Measurements from ENCODE around the gene TPRX1. TPM values are rescaled to one million over a fixed set of nuclear protein-coding genes. Genes with fewer than 3 reads are reported as not detected.
A peak's percentile ranks its signal among the peaks of the same experiment; 100 is the strongest.
"Not testable (repeated sequence)": the region's sequence is repeated elsewhere in the genome, so short reads cannot be mapped to it uniquely, and the experiment has no call there.

Gene TPRX1
- total RNA-seq, 1 experiment from 2014 or later: not detected

GRCh38 chr19:47767349-47767748 is 37.0 kb downstream of the TPRX1 start:
- no peak for DNase-seq (ENCODE audit: low read depth)

- no peak for DNase-seq (ENCODE audit: low read depth)
Observed at GRCh38 chr19:47766670-47767069, 37.7 kb downstream of the TPRX1 start.

GRCh38 chr19:47766359-47766620 is 38.1 kb downstream of the TPRX1 start:
- no peak for DNase-seq (ENCODE audit: low read depth)

GRCh38 chr19:47765523-47766358 is 38.6 kb downstream of the TPRX1 start:
- DNase-seq (ENCODE audit: low read depth): peak; percentile 36

- not testable (repeated sequence) for DNase-seq (ENCODE audit: low read depth)
Observed at GRCh38 chr19:47764705-47765104, 39.6 kb downstream of the TPRX1 start.

- no peak for DNase-seq (ENCODE audit: low read depth)
Observed at GRCh38 chr19:47762615-47763308, 41.6 kb downstream of the TPRX1 start.

- no peak for DNase-seq (ENCODE audit: low read depth)
Observed at GRCh38 chr19:47762151-47762550, 42.2 kb downstream of the TPRX1 start.

- no peak for DNase-seq (ENCODE audit: low read depth)
Observed at GRCh38 chr19:47761566-47761965, 42.8 kb downstream of the TPRX1 start.

- DNase-seq (ENCODE audit: low read depth): no peak
Observed at GRCh38 chr19:47760632-47760999, 43.7 kb downstream of the TPRX1 start.

GRCh38 chr19:47758443-47758804 is 45.9 kb downstream of the TPRX1 start:
- DNase-seq (ENCODE audit: low read depth): no peak

- no peak for DNase-seq (ENCODE audit: low read depth)
Observed at GRCh38 chr19:47757617-47758442, 46.5 kb downstream of the TPRX1 start.

GRCh38 chr19:47756953-47757608 is 47.3 kb downstream of the TPRX1 start:
- no peak for DNase-seq (ENCODE audit: low read depth)

GRCh38 chr19:47756627-47756929 is 47.8 kb downstream of the TPRX1 start:
- no peak for DNase-seq (ENCODE audit: low read depth)

- DNase-seq (ENCODE audit: low read depth): no peak
Observed at GRCh38 chr19:47755762-47756626, 48.4 kb downstream of the TPRX1 start.

- no peak for DNase-seq (ENCODE audit: low read depth)
Observed at GRCh38 chr19:47755065-47755761, 49.1 kb downstream of the TPRX1 start.

- DNase-seq (ENCODE audit: low read depth): no peak
Observed at GRCh38 chr19:47754206-47755064, 49.9 kb downstream of the TPRX1 start.

GRCh38 chr19:47752440-47753211 is 51.7 kb downstream of the TPRX1 start:
- DNase-seq (ENCODE audit: low read depth): no peak

Measured in LHCN-M2 (cell line).